Astrocyte (in vitro differentiated cells and primary cell): ENCODE results near the gene KRT4.

ENCODE experiments used
- CTCF ChIP-seq: IDR thresholded peaks from 2 replicates; pipeline ENCODE4 v1.5.1; 2011; ENCODE audit warnings: low read depth, mild to moderate bottlenecking, inconsistent platforms, low read length, moderate library complexity; ENCODE audit not compliant: insufficient read depth
- EZH2 ChIP-seq: IDR thresholded peaks from 2 replicates; pipeline ENCODE4 v1.6.1; 2012; ENCODE audit warnings: mild to moderate bottlenecking, low read length, inconsistent platforms; ENCODE audit not compliant: insufficient read depth

DNA sequence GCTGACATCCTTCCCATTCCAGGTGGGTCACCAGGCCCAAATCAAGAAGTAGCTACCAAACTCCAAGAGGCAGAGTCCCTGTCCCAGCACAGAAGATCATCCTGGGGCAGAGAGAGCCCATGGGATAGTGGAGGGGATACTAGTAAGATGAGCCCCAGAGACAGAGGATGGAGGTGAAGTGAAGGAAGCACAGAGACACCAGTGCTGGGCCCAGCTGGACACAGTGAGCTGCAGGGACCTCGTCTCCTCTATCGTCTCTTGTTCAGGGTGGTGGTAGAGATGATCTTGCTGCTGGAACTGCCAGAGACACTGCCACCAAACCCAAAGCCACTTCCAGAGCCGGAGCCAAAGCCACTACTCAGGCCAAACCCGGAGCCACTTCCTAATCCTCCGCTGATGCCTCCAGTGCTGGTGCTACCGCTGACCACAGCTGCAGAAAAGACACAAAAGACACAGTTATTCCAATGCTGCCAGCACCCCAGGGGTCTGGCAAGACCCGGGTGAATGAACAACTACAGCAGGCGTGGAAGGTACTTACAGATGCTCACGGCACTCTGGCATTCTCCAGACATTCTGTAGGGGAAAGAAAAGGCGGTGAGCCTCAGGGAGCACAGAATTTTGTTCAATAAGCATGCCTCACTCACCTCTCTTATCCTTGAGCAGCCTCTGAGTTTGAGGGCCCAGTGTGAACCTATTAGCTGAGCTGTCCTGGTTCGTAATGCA, 6.9 kb downstream of the KRT4 start:
- no peak for TF ChIP-seq CTCF
- TF ChIP-seq EZH2: no peak
